HG03060 (cell line): ENCODE measurements around the gene C17orf113.

Experiments
- ATAC-seq: cut with Tn5 transposase; IDR thresholded peaks from one replicate; pipeline ENCODE4 v1.9.1; 2021; ENCODE audit warnings: low read depth, moderate number of reproducible peaks; ENCODE audit not compliant: unreplicated experiment

Gene C17orf113

DNA sequence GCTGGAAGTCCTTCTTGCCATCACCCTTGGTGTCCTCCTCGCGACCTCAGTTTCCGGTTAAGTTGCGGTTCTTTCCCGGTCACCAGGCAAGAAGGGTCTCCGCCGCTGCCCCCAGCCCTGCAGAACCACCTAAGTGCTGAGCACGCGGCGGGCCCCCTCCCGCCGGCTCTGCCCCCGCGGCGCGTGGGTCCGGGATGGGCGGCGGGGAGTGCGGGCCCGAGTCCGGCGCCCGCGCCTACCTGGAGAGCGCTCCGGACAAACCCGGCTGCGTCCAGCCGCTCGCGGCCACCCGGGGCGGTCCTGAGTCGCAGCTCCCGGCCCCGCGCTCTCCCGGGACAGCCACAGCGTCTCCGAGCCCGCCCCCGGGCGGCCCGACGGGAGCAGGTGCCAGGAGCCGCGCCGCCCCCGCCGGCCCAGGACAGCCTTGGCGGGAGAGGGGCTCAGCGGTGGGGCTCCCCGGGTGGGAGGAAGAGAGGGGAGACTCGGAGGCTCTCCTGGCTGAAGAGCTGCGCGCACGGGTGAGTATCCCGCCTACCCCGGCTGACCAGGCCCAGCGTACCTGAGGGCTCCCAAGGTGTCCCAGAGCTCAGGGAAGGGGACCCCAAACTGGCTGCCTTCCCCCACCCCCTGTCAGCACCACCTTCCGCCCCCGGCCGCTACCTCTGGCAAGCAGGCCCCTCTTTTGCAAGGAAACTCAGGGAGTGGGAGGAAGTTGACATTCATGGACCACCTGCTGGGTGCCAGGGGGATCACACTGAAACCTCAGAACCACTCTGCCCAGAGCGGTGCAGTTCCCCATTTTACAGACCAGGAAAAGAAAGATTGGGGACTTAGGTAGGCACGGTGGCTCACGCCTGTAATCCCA lies 22.2 kb upstream of the C17orf113 start:
- ATAC-seq = no peak

DNA sequence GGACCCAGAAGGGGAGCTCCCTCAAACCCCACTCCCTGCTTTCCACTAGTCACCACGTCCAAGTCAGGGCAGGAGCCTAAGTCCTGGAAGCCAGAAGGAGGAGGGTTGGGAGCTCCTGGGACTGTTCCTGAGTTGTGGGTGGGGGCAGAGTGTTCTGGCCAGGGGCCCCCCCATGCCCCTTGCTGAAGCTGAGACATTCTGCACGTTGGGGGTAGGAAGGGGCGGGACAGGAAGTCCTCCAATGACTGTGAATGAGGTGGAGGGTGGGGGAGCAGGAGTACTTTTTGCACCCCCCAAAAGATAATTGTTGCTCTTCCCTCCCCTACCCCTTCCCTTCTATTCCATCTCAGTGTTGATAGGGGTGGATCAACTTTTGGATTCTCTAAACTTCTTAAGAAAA lies 21.4 kb upstream of the C17orf113 start:
- ATAC-seq = no peak

GRCh38 chr17:42068979-42069378 lies 18.6 kb upstream of the C17orf113 start:
- ATAC-seq = no peak

DNA sequence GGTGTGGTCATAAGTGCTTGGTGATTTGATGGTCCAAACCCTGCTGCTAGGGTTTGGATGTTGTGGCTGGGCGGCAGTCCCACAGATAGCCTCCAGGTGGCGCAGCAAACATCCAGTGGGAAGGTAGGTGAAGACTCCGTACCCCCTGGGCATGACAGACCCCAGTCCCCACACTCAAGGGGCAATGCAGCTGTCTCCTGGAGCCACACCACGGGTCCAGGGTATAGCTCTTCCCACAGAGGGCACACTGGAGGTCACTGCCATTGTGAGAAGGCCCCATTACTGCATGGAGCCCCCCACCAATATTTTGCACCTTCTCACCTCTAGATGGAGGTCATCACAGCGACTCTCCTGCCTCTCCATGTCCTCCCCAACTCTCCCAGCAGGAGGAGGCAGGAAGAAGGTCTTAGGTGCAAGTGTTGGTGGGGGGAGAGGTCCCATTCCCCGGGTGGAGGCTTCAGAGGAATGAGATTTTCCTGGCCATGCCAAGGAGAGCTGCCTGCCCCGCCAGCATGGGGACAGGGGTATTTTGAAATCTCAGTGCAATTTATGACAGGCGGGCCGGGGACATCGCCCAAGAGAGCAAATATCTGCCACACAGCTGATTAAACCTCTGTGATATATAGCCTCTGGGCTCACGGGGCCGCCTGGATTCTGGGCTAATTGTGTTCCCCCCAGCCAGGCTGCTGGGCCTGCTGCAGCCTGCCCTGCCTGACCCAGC lies 17.1 kb upstream of the C17orf113 start:
- ATAC-seq = no peak

DNA sequence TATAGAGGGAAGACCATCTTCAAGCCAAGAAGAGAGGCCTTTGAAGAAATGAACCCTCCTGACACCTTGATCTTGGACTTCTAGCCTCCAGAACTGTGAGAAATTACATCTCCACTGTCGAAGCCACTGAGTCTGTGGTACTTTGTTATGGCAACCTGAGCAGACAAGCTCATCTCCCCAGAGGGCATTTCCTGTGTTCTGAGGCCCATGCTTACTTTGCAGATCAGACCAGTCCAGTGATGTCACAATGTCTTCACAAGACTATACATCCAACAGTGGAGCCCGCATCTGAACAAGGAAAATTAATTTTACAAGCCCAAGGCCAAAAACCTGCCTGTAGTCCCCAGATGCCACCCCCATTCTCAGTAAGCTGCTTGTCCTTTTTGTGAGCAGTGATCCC lies 14.8 kb upstream of the C17orf113 start:
- ATAC-seq = no peak

- no peak for ATAC-seq
Measured at GRCh38 chr17:42062681-42063080, 12.3 kb upstream of the C17orf113 start.

GRCh38 chr17:42061646-42062487 lies 11.5 kb upstream of the C17orf113 start:
- ATAC-seq = no peak

GRCh38 chr17:42060231-42060630 lies 9.8 kb upstream of the C17orf113 start:
- ATAC-seq = no peak

- no peak for ATAC-seq
Measured at GRCh38 chr17:42059815-42060214, 9.4 kb upstream of the C17orf113 start.

DNA sequence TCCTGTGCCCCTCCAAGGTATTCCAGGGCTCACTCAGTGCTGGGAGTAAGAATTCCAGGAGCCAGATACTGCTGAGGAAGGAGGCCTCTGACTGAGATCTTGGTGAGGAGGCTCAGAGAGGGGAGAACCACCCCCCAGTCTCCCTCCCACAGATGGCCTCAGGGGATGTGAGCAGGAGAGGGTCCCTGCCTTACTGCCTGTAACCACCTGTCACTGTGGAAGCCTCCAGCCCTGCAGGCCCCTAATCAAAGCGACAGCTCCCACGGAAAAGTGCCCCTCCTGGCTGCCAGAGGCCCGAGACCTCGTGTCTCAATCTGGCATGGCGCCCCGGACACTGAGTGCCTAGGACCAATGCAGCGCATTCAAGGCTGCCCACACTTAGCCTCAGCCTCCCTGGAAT lies 7.7 kb upstream of the C17orf113 start:
- no peak for ATAC-seq

DNA sequence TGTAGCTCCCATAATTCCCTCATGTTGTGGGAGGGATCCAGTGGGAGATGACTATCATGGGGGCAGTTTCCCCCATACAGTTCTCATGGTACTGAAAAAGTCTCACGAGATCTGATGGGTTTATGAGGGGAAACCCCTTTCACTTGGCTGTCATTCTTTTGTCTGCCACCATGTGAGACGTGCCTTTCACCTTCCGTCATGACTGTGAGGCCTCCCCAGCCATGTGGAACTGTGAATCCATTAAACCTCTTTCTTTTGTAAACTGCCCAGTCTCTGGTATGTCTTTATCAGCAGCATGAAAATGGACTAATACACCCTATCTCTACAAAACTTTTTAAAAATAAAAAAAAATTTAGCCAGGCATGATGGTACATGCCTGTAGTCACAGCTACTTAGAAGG lies 6.2 kb upstream of the C17orf113 start:
- no peak for ATAC-seq

DNA sequence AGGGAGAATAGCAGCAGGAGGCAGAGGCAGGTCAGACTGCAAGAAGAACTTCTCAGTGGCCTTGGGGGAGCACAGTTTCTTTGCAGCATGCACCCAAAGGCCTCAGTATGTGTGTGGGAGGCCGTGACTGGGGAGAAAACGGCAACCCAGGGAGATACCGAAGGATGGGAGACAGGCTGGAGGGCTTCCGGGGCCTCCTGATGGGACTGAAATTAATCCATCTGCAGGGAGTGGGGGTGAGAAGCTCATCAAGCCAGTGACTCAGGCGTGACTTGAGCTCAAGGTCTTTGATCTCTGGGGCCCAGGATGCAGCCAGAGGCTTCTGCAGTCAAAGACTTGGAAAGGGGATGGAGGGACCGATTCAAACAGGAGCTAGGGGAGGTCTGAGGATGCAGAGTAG lies 5.1 kb upstream of the C17orf113 start:
- ATAC-seq = no peak

DNA sequence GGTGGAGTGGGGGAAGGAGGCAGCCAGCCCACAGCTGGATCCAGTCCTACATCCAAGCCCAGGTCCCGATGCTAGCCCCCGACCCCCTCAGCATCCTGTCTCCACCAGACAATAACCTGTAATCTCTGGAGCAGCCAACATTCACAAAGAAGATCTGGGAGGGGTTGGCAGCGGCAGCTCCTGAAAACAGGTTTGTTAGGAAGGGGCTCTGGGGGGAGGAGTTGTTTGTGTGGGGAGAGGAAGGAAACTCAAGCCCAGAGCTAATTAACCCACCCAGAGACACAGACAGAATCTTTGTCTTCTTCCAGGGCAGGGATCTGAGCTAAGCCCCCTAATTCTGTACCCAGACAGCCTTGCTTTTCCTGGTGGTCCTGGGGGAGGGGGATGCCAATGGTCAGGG lies 4.6 kb upstream of the C17orf113 start:
- no peak for ATAC-seq

DNA sequence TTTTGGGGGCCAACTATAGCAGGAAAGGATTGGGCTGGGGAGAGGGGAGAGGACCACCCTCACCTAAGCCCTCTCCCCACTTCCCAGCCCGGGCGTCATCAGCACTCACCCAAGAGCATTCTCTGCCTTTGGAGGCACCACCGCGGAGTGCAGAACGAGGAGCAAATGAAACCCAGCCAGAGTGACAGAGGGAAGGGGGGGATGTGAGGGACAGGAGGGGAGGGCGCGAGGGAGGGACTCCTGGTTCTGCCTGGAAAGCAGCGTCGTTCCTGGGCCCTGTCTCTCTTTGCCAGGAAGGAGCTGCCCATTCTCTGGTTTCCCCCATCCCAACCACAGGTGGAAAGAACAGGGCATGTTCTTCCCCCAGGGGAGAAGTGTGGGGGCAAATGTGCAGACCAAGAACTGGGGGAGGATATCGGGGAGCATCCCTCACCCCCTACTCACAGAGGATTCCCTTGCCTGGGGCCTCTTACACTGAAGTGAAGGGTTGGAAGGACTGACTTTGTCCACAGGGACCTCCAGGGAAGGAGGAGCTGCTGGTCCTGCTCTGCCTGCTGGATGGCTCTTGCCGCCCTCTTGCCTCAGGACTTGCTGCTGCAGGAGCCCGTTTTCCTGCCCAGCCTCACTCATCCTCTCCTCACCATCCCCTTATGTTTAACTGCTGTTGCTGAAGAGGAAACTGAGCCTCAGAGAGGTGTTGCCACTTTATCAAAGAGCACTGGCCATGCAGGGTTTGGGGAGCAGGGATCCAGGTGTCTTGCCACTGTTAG lies 3.5 kb upstream of the C17orf113 start:
- ATAC-seq = no peak

- ATAC-seq = no peak
Measured at GRCh38 chr17:42052346-42052877, 2.0 kb upstream of the C17orf113 start.

DNA sequence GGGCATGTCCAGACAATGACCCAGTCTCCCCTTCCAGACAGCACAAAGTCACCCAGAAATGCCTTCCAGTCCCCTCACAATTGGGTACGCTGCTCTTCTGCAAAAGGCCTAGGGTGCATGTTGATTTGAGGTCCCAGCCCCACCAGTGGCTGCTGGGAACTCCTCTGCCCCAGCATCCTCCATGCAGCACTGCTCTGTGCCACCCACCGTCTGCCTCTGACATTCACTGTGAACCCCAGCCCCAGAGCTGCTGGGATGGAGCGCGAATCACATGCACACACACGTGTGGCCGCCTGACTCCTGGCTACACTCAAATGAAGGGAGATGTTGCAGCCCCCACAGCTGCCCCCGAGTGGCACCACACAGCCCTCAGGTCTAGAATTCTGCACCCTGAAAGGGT lies 1.2 kb upstream of the C17orf113 start:
- ATAC-seq = no peak

DNA sequence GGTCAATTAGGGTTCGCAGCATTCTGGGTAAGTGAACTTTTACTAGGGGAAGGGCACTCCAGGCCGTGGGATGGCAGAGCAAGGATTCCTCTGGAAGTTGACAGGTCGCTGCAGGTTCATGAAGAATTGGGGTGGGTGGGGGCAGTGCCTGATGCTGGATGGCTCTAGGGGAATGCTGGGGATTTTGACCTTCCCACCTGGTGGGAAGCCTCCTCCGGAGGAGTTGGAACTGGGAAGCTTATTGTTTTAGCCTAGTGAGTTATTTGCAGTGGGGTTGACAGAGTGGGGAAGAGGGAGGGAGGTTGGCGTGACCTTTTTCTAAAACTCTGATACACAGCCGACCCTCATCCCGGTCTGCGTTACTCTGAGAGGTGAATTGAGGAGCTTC lies 606 bp upstream of the C17orf113 start:
- no peak for ATAC-seq

DNA sequence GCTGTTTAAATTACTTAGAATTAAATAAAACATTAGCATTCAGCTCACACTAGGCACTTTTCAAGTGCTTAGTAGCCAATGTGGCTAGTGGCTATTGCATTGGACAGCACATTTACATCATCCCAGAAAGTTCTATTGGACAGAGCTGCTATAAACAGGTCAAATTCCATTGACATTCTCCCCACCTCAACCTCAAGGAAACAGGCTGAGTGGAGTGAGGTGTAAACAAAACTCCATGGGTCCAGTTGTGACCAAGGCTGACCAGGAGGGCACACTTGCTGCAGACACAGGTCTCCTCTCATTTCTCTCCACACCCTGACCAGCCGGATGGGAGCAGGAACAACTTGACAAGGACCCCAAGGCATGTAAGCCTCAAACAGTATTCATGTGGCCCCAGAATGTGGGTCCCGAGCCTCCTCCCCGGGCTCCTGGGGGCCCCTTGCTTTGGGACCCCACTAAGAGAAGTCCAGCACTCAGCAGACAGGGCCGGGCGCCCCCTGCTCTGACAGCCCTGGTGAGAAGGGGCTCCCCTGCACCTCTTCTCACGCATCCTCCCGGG lies 488 bp downstream of the C17orf113 start:
- ATAC-seq = no peak

DNA sequence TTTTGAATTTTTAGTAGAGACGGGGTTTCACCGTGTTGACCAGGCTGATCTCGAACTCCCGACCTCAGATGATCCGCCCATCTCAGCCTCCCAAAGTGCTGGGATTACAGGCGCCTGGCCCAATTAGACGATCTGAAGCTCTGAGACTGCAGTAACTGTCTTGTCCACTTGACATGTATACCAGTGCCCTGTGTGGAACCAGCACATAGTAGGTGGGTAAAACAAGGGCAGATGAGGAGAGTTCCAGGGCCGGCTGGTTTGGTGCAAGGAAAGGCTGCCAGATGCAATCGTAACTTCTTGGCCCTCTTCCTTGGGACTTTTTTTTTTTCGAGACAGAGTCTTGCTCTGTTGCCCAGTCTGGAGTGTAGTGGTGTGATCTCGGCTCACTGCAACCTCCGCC lies 3.1 kb downstream of the C17orf113 start:
- no peak for ATAC-seq

GRCh38 chr17:42045719-42046118 lies 4.7 kb downstream of the C17orf113 start:
- no peak for ATAC-seq
